Measurements from ENCODE around the gene TRPT1. TPM values are rescaled to one million over a fixed set of nuclear protein-coding genes. Genes with fewer than 3 reads are reported as not detected.

Gene TRPT1
- total and polyA plus RNA-seq, 9 of the 15 experiments (the other 6 are each of a cell fraction or from before 2014, with no cell fraction given) = 4.6 to 41.7 (median 23.1) TPM

DNA sequence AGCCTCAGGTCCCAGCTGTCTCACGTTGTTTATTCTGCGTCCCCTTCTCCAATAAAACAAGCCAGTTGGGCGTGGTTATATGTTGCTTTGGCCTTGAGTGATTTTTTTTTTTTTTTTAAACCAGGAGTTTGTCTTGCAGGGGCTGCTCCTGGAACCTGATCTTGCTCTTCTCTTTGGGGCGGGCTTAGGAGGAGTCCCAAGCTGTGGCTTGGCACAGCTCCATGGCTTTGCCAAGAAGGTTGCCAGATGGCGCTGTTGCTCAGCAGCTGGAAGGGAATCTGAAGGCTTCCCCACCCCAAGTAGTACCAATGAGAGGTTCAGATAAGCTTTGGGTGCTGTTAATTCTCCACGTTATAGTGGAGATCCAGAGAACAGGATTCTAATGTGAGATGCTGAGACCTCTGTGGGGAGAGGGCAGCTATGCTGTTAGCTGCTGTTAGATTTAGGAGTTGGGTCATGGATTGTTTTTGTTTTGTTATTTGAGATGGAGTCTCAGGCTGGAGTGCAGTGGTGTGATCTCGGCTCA is 21.5 kb downstream of the TRPT1 start (continued):
- TF ChIP-seq BCLAF1 (IDR thresholded peaks at IDR 0.05; ENCODE audit: borderline replicate concordance in 1 of 2, control insufficient read depth in 1 of 2, low read depth in 2 of 2, low read length in 1 of 2) (no peak), SIRT6 (IDR thresholded peaks at IDR 0.05; ENCODE audit: low read depth, low read length) (no peak), JUNB (CRISPR knock-in tag; conservative IDR thresholded peaks at IDR 0.05) (no peak), ARHGAP35 (IDR thresholded peaks at IDR 0.05; ENCODE audit: partially characterized antibody) (no peak), MLX (CRISPR knock-in tag; conservative IDR thresholded peaks at IDR 0.05) (no peak), RBM25 (IDR thresholded peaks at IDR 0.05; ENCODE audit: low read depth, low read length, severe bottlenecking) (no peak), FOXA1 (IDR thresholded peaks at IDR 0.05; ENCODE audit: borderline replicate concordance) (no peak), ATF7 (IDR thresholded peaks at IDR 0.05) (peak; percentile 49; the same call in 1 of the 2 replicates), DNMT1 (IDR thresholded peaks at IDR 0.05) (no peak), ILF3 (IDR thresholded peaks at IDR 0.05; ENCODE audit: borderline replicate concordance) (no peak), NRF1 (conservative IDR thresholded peaks at IDR 0.05 in 1 of 2, IDR thresholded peaks at IDR 0.05 in 1 of 2) (no peak), LCOR (CRISPR knock-in tag; IDR thresholded peaks at IDR 0.05) (no peak), ETS1 (conservative IDR thresholded peaks at IDR 0.05; ENCODE audit: control insufficient read depth, low read depth, low read length) (no peak), KAT8 (IDR thresholded peaks at IDR 0.05; ENCODE audit: low read depth) (no peak), ZNF644 (tag; IDR thresholded peaks at IDR 0.05; ENCODE audit: low read depth) (no peak)
- TF ChIP-seq, protein P1, sequence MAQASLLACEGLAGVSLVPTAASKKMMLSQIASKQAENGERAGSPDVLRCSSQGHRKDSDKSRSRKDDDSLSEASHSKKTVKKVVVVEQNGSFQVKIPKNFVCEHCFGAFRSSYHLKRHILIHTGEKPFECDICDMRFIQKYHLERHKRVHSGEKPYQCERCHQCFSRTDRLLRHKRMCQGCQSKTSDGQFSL (CRISPR knock-in tag; IDR thresholded peaks at IDR 0.05) = no peak
- TF ChIP-seq, protein P1 (tag; IDR thresholded peaks at IDR 0.05) = no peak
- TF ChIP-seq, protein P2, sequence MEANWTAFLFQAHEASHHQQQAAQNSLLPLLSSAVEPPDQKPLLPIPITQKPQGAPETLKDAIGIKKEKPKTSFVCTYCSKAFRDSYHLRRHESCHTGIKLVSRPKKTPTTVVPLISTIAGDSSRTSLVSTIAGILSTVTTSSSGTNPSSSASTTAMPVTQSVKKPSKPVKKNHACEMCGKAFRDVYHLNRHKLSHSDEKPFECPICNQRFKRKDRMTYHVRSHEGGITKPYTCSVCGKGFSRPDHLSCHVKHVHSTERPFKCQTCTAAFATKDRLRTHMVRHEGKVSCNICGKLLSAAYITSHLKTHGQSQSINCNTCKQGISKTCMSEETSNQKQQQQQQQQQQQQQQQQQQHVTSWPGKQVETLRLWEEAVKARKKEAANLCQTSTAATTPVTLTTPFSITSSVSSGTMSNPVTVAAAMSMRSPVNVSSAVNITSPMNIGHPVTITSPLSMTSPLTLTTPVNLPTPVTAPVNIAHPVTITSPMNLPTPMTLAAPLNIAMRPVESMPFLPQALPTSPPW (CRISPR knock-in tag; IDR thresholded peaks at IDR 0.05) = peak; percentile 65; the same call in 1 of the 2 replicates
- TF ChIP-seq, protein P3, sequence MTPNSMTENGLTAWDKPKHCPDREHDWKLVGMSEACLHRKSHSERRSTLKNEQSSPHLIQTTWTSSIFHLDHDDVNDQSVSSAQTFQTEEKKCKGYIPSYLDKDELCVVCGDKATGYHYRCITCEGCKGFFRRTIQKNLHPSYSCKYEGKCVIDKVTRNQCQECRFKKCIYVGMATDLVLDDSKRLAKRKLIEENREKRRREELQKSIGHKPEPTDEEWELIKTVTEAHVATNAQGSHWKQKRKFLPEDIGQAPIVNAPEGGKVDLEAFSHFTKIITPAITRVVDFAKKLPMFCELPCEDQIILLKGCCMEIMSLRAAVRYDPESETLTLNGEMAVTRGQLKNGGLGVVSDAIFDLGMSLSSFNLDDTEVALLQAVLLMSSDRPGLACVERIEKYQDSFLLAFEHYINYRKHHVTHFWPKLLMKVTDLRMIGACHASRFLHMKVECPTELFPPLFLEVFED (CRISPR knock-in tag; conservative IDR thresholded peaks at IDR 0.05) = no peak
